Kidney (tissue), 14 donors: ENCODE results near the gene RDM1. TPM values are rescaled to one million over a fixed set of nuclear protein-coding genes. Genes with fewer than 3 reads are reported as not detected.
A peak's percentile ranks its signal among the peaks of the same experiment; 100 is the strongest.
"Not testable (repeated sequence)": the region's sequence is repeated elsewhere in the genome, so short reads cannot be mapped to it uniquely, and the experiment has no call there.

Source experiments
- DNase-seq, 5 donors: peaks; one replicate each; pipeline ENCODE4 v3.0.0-alpha.2; 2013 to 2020
- FAIRE-seq: peaks from 2 replicates; lab custom pipeline; 2012; peaks lifted over from hg19 to GRCh38; lab: Jason Lieb, UNC
- H3K27ac ChIP-seq, 2 donors: one replicate each; pipeline ENCODE4 v1.7.0; 2013; ENCODE audit warnings: low read depth in 2 of 2, low read length in 2 of 2, inconsistent platforms in 1 of 2
- H3K27me3 ChIP-seq: one replicate; pipeline ENCODE4 v1.7.1; 2013; ENCODE audit warnings: low read length, inconsistent platforms; ENCODE audit not compliant: control insufficient read depth, insufficient read depth
- H3K36me3 ChIP-seq, 3 donors: one replicate each; pipeline versions ENCODE4 v1.7.0 to v1.7.1; 2013; ENCODE audit warnings: low read length in 3 of 3, control low read depth in 1 of 3, inconsistent platforms in 1 of 3; ENCODE audit not compliant: insufficient read depth in 3 of 3, control insufficient read depth in 2 of 3
- H3K4me1 ChIP-seq, 3 donors: one replicate each; pipeline versions ENCODE4 v1.7.0 to v1.7.1; 2013; ENCODE audit warnings: low read length in 3 of 3, inconsistent platforms in 1 of 3, low read depth in 1 of 3; ENCODE audit not compliant: control insufficient read depth in 2 of 3, insufficient read depth in 2 of 3
- H3K4me3 ChIP-seq, 3 donors: one replicate each; pipeline versions ENCODE4 v1.7.0 to v1.8.1; 2013; ENCODE audit warnings: low read length in 3 of 3, control low read depth in 1 of 3, inconsistent platforms in 1 of 3
- H3K9ac ChIP-seq, 3 donors: one replicate each; pipeline versions ENCODE4 v1.7.0 to v1.7.1; 2013; ENCODE audit warnings: low read length in 3 of 3, control low read depth in 1 of 3, inconsistent platforms in 1 of 3
- H3K9me3 ChIP-seq, 3 donors: one replicate each; pipeline versions ENCODE4 v1.7.0 to v1.7.1; 2013; ENCODE audit warnings: low read length in 3 of 3, control low read depth in 1 of 3, inconsistent platforms in 1 of 3; ENCODE audit not compliant: control insufficient read depth in 2 of 3, insufficient read depth in 1 of 3
- intact Hi-C: fragments of 100-400 bp; cut with DNase I; formaldehyde crosslinking; loops from one replicate; pipeline ENCODE4 v1.11.1; 2022
- polyA plus RNA-seq: library from polyadenylated mRNA; stranded (reverse); fragments of 350-450 nt; fragmentation: Illumina TruSeq; extraction: RNeasy Lipid Tissue Mini Kit (QIAGEN cat#74804); gene quantifications from one replicate; pipeline ENCODE4 v1.2.3, GENCODE V29; 2014; ENCODE audit warnings: low read depth, low replicate concordance; ENCODE audit not compliant: insufficient read depth
- total RNA-seq: library from RNA; stranded (reverse); fragmentation: NEBNext Ultra II Directional; extraction: Animal tissue kit (Norgen Biotek cat#: 25700); gene quantifications from one replicate; pipeline ENCODE4 v1.2.1, GENCODE V29; 2021
- TF ChIP-seq, protein P1 (sequence below): IDR thresholded peaks from 3 replicates; pipeline ENCODE4 v1.5.1; 2012; ENCODE audit warnings: mild to moderate bottlenecking, moderate library complexity, borderline replicate concordance; ENCODE audit not compliant: insufficient read depth; ENCODE audit errors: extremely low read depth
- donor health status: control.
- donor health status: control.
- donor health status: control.
- donor health status: control.
- donor health status: control.
- donor health status: DM: yes; HTN: yes; CAD: no.
- donor health status: Normal renal cell carcinoma (clear cell type).

Gene RDM1
- total and polyA plus RNA-seq, 2 donors from 2014 or later, result 0.56 TPM; not detected in 1

GRCh38 chr17:35943537-35943936 is 13.0 kb upstream of the RDM1 start, which contains the start of gene LYZL6:
TSS of gene LYZL6 (minus strand) at chr17:35943713. CDS start at chr17:35939356, 4,357 bp downstream.
- FAIRE-seq (no peak), DNase-seq (no peak)
- Histone ChIP-seq H3K9ac (no peak within 1 kb of the TSS), H3K27ac (no peak within 1 kb of the TSS), H3K4me3 (no peak within 1 kb of the TSS), H3K9me3 (no peaks in the 10 kb centered on the region), H3K27me3 (no peaks in the 10 kb centered on the region), H3K36me3 (no peaks in the 10 kb centered on the region), H3K4me1 (no peaks in the 10 kb centered on the region)
- intact Hi-C loops, result no loop called here
- TF ChIP-seq, protein P1, sequence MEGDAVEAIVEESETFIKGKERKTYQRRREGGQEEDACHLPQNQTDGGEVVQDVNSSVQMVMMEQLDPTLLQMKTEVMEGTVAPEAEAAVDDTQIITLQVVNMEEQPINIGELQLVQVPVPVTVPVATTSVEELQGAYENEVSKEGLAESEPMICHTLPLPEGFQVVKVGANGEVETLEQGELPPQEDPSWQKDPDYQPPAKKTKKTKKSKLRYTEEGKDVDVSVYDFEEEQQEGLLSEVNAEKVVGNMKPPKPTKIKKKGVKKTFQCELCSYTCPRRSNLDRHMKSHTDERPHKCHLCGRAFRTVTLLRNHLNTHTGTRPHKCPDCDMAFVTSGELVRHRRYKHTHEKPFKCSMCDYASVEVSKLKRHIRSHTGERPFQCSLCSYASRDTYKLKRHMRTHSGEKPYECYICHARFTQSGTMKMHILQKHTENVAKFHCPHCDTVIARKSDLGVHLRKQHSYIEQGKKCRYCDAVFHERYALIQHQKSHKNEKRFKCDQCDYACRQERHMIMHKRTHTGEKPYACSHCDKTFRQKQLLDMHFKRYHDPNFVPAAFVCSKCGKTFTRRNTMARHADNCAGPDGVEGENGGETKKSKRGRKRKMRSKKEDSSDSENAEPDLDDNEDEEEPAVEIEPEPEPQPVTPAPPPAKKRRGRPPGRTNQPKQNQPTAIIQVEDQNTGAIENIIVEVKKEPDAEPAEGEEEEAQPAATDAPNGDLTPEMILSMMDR, result no peak

DNA sequence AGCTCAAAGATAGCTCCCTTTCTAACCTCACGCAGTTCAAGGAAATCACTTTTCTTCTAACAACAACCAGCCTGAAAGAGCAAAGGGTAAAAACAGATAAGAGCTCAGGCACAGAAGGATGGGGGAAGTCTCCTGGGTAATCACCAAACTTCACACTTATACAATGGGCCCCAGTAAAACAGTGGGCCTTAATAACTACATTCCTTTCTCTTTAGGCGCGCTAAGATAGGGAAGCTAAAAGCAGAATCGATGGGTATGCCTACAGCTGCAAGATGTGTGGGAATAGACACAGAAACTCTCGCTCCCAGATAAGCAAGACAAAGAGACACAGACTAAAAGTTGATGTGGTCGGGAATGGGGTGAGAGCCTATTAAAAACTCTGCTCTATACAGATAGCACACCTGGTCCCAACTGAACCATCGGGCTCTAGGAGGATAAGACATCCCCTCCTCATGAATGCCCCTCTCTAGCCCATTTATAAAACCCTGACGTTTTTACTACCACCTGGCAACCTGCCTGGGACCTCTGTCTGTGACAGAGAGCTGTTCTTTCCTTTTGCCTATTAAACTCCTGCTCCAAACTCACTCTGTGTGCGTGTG is 12.1 kb upstream of the RDM1 start:
- DNase-seq, result peak in 3 of 5 donors; percentile 30 to 62 (median 36)
- TF ChIP-seq, protein P1, result no peak
- no peak overlapping the region for H3K9ac ChIP-seq
- no peak overlapping the region for H3K27ac ChIP-seq
- no peak overlapping the region for H3K4me3 ChIP-seq
- H3K4me1 ChIP-seq, result no peaks in the 10 kb centered on the region
- no peaks in the 10 kb centered on the region for H3K27me3 ChIP-seq
- no peaks in the 10 kb centered on the region for H3K9me3 ChIP-seq
- no peaks in the 10 kb centered on the region for H3K36me3 ChIP-seq
- intact Hi-C loops, result no loop called here
- FAIRE-seq, result no peak

DNA sequence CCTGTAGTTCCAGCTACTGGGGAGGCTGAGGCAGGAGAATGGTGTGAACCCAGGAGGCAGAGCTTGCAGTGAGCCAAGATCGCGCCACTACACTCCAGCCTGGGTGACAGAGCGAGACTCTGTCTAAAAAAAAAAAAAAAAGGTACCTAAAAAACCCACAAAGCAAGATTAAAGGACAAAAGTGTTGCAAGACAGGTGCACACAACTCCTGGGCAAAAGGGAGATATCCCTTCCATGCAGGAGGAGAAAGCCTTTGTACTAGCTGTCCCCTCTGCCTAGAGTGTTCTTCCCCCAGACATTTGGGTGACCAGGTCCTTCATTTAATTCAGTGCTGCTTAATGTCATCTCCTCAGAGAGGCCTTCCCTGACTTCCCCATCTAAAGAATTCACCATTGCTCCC is 7.9 kb upstream of the RDM1 start:
- H3K36me3 ChIP-seq, H3K27ac ChIP-seq, H3K9me3 ChIP-seq, FAIRE-seq, intact Hi-C loops, H3K4me3 ChIP-seq, H3K4me1 ChIP-seq, H3K9ac ChIP-seq, DNase-seq, H3K27me3 ChIP-seq: not testable (repeated sequence)

GRCh38 chr17:35936063-35936462 is 5.5 kb upstream of the RDM1 start:
- no peak for DNase-seq
- Histone ChIP-seq H3K36me3 (no peaks in the 10 kb centered on the region), H3K27ac (no peak overlapping the region), H3K4me1 (no peaks in the 10 kb centered on the region), H3K9me3 (no peaks in the 10 kb centered on the region), H3K4me3 (no peak overlapping the region), H3K27me3 (no peaks in the 10 kb centered on the region), H3K9ac (no peak overlapping the region)
- no peak for FAIRE-seq
- intact Hi-C loops, result no loop called here
- TF ChIP-seq, protein P1, result no peak
